Measurements from ENCODE around the gene GOLIM4. TPM values are rescaled to one million over a fixed set of nuclear protein-coding genes. Genes with fewer than 3 reads are reported as not detected.

Gene GOLIM4
- total RNA-seq, 2 donors from 2014 or later: 1.6 to 4.2 TPM

DNA sequence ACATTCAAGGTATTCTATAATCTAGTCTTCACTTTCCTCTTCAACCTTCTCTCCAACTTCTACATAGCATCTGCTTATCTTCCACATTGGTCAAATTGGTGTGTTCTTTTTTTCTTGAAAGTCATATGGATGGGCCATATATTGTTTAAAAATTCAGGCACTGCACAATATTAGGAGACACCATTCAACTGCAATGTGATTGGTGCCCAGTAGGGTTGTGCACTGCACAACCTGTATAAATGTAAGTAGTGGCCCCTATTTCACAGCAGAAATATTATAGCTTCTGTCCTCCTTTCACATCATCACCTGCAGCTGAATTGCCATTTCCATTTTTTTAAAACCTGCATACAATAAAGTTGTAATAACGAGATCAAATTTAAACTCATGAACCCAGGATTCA is 18.1 kb upstream of the GOLIM4 start:
- Mint-ChIP-seq H3K36me3 (no peaks in the 10 kb centered on the region), H3K27ac (no peak overlapping the region), H3K9me3 (no peaks in the 10 kb centered on the region)
- ATAC-seq (no peak), DNase-seq (ENCODE audit: low spot score in 2 of 2) (no peak)

DNA sequence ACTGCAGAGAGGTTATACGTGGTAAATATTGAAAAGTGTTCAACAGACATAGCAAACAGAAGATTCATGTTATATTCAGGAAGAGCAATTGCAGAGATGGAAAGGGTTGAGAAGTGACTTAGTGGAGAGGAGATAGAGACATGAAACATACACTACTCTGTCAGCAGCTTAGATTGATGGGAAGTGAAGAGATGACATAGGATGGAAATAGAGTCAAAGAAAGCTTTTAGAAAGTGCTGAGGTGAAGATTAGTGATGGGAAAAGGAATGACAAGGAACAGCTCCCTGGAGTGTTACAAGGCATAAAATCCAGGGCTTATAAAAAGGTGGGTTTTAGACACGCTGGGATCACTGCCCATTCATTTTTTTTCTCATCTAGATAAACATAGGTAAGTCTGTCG is 17.2 kb upstream of the GOLIM4 start:
- Mint-ChIP-seq H3K9me3 (no peaks in the 10 kb centered on the region), H3K27ac (no peak overlapping the region), H3K36me3 (no peaks in the 10 kb centered on the region)
- no peak for DNase-seq (ENCODE audit: low spot score in 2 of 2)
- no peak for ATAC-seq

DNA sequence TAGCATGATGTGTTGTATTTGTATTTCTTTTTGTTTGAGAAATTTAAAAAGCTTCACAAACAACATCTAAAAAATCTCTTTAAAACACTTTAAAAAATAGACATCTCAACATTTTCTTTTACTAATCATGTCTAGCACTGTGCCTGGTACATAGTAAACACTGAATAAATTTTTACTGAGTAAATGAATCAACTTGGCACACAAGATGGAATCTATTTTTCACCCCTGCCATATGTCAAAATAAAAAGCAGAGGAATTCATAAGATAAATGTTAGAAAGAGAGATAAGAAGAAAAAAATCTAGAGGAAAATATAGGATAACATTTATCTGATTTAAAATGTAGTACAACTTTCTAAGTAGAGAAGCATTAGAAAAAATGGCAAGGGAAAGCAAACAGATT is 8.6 kb upstream of the GOLIM4 start:
- DNase-seq (ENCODE audit: low spot score in 2 of 2) (no peak), ATAC-seq (no peak)

DNA sequence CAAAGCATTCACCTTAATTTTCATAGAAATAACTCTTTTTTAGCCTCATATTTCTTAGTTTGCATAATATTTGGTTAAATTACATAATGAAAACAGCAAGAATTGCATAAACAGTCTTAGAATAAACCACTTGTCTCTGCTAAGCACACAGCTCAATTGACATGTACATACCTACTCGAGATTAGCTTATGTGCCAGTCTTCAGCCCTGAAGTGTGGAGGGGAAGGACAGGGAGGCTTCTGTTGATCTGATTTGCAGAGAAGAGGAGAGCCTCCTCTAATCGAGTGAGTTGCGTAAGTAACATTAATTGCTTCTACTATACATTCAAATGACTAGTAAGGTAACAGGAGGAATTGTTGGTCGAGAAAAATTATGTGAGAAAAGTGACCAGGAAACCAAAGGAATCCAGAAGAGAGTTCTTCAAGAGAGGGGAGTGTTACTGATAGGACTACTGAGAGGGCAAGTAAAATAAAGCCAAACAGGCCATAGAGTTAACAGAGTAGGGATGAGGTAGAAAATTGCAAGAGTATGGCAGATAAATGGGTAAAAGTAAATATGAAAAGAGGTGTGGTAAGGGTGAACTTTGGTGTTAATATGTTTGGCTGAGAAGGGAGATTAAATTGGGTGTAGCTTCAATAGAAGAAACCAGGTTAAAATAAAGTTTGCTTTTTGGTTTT is 7.1 kb upstream of the GOLIM4 start:
- no peak for DNase-seq (ENCODE audit: low spot score in 2 of 2)
- H3K27ac Mint-ChIP-seq: no peak overlapping the region
- ATAC-seq: no peak
- no peaks in the 10 kb centered on the region for H3K36me3 Mint-ChIP-seq
- H3K9me3 Mint-ChIP-seq: peaks cover 5 to 9% of the 10 kb centered on the region in 2 donors

More for the DNA sequence above, 8.6 kb upstream of the GOLIM4 start:
- Mint-ChIP-seq H3K36me3 (no peaks in the 10 kb centered on the region), H3K27ac (no peak overlapping the region), H3K9me3 (peaks cover 5 to 9% of the 10 kb centered on the region in 2 donors)

DNA sequence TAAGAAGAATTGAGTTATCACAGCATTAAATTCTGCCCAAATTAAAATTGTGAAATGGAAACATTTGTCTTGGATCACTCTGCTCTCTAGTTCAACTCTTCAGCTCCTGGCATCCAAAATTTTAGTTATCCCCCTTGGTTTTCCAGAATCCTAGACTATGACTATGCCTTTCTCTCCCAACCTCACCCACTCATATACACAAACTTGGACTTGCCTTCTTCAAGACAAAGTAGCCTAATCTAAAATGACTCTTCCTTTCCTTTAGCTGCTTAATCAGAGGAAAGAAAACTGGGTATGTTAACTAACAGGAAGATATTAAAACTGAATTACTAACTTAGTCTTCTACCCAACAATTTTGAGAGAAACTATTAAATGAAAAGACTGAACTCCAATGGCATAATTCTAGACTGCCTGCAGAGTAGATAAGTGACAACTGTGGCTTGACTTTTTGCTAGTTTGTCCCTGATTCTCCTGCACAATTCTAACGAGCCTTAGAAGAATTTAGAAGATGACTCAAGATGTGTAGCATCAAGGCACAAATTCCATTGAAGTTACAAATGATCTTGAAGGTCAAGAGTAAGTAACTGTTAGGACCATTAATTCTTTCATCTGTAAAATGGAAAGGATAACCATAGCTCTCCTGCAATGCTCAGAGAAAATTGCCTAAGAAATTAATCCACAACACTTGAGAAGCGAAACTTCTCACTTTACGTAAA is 5.2 kb upstream of the GOLIM4 start:
- H3K27ac Mint-ChIP-seq: no peak overlapping the region
- peaks cover 3% of the 10 kb centered on the region in 2 donors for H3K9me3 Mint-ChIP-seq
- H3K36me3 Mint-ChIP-seq: no peaks in the 10 kb centered on the region
- ATAC-seq: no peak
- DNase-seq (ENCODE audit: low spot score in 2 of 2): no peak

DNA sequence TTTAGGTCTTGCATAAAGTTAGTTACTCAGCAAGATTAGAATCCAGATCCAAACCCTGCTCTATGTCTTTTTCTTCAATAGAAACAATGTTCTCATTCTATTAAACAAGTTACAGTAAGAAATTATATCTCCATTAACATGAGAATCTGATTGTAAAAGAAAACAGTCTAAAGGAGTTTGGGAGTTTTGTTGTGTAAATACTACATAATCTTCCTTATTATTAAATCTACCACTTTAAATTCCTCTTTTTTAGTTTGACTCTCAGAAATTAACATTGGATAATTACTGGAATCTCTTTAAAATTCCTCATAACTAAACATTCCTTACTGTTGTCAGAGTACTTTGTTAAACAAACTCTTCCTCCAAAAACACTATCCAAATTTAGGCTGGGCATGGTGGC is 1.7 kb upstream of the GOLIM4 start:
- Mint-ChIP-seq H3K36me3 (no peaks in the 10 kb centered on the region), H3K27ac (no peak overlapping the region), H3K9me3 (no peaks in the 10 kb centered on the region)
- no peak for DNase-seq (ENCODE audit: low spot score in 2 of 2)
- no peak for ATAC-seq

DNA sequence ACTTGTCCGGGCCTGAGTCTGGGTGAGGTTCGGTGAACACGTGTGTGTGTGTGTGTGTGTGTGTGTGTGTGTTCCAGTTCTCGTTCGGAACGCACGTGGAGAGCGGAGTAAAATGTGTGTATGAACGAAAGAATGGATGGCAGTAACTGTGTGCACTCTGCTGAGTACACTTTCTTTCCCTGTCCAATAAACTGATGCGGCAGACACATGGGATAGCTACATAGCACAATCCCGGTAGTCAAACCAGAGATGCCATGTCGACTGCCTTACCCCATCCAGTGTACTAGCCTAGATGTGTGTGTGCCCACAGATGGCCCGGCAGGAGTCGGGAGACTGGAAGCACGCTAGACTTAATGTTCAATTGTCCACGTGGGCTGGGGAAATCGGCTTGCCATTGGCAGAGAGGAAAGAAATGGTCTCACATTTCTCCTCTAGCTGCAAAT is 507 bp upstream of the GOLIM4 start:
- ATAC-seq (peak; percentile 9), DNase-seq (ENCODE audit: low spot score in 2 of 2) (peak in 1 of 2 donors; percentile 4)
- Mint-ChIP-seq H3K9me3 (no peaks in the 10 kb centered on the region), H3K27ac (peak overlapping the region in 1 of 2 donors; percentile 72), H3K36me3 (no peaks in the 10 kb centered on the region)

DNA sequence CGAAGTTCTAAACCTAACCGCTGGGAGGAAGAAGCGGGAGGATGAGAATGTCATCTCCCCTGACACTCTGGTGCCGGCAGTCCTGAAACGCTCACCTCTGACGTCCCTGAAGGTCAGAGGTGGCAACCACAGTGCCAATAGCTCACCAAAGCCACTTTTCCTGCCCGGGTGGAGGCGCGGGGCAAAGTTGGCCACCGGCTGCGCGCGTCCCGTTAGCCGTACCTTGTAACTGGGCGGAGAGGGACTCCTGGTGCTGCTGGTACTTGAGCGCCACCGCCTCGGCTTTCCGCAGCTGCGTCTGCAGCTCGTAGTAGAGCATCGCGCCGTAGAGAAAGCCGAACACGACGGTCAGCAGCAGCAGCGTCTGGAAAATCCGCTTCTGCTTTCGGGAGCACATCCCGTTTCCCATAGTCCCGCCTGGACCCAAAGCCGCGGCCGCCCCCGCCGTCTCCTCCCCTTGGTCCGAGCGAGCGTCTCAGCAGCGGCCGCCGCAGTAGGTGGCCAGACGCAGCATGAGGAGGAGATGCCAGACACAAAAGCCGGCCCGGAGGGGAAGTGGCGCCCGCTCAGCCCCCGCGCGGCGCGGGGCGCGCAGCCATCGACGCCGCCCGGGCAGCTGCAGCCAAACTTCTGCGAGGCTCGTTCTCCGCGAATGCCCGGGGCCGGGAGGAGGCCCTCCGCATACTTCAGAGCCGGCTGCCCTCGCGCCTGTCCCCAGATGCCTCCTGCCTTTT is 680 bp downstream of the GOLIM4 start:
- H3K27ac Mint-ChIP-seq: peak overlapping the region in 1 of 2 donors; percentile 72
- ATAC-seq (peak; percentile 56 to 65), DNase-seq (ENCODE audit: low spot score in 2 of 2) (peak; percentile 17 to 66)
- H3K9me3 Mint-ChIP-seq: no peaks in the 10 kb centered on the region
- H3K36me3 Mint-ChIP-seq: no peaks in the 10 kb centered on the region

DNA sequence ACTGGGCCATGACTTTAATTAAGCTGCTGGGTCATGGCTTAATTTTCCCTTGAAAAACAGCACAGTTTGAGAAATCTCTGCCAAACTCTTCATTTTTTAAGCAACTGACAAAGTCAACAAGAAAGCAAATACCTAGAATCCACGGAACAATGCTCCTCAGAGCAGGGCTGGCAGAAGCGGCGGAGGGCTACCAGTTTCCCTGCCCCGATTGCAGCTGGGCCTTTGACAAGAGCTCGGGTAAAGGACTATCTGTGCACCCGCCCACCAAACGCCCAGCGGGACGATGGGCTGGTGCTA is 1.2 kb downstream of the GOLIM4 start:
- DNase-seq (ENCODE audit: low spot score in 2 of 2) (no peak), ATAC-seq (no peak)
- no peak overlapping the region for H3K27ac Mint-ChIP-seq
- H3K36me3 Mint-ChIP-seq: no peaks in the 10 kb centered on the region
- H3K9me3 Mint-ChIP-seq: no peaks in the 10 kb centered on the region

DNA sequence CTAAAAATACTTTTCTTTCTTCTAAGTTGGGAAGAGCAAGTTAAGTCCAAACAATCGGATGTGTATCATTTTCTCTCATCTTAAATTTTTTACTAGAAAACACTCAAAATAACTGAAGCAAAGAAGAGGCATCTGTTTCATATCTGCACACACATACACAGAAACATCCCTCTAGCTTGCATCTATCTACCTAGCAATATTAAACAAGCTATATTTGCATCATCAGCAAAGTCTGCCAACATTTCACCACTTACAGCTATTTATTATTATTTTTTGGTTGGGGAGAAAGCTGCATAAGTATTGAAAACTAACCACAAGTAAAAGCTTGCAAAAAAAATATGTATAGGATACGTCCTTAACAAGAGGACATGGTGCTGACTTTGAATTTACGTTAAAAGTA is 1.9 kb downstream of the GOLIM4 start:
- Mint-ChIP-seq H3K27ac (no peak overlapping the region), H3K9me3 (no peaks in the 10 kb centered on the region), H3K36me3 (no peaks in the 10 kb centered on the region)
- ATAC-seq (no peak), DNase-seq (ENCODE audit: low spot score in 2 of 2) (no peak)

DNA sequence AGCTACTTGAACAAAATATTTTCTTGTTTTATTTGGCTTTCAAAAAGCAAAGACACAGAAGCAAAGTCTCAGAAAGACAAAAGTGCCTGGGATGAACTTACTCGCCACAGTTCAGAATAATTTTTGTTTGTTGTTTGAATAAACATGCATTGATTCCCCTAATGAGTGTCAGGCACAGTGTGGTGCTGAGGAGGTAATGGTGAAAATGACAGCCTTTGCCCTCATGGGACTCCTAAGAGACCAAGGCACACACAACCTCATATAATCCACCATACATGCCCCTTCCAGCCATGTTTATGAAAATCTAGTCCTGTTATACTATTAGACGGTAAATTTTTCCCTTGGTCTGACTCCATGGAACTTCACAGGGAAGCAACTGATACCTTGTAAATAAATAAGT is 2.5 kb downstream of the GOLIM4 start:
- DNase-seq (ENCODE audit: low spot score in 2 of 2): no peak

DNA sequence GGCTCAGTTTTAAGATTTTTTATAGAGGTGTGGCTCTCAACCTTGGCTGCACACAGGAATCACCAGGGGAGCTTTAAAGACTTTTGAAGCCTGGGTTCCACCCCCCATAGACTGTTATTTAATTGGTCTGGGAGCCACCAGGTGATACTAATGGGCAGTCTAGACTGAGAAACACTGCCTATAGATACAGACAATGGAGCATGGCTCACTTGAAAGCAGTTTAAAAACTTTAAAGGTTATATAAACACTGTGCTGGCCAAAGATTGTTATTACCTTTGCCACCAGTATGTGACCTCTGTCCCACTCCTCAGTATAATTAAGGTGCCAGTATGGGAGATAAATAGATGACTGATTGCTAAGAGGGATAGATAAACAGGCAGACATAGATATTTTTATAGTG is 3.8 kb downstream of the GOLIM4 start:
- no peak for DNase-seq (ENCODE audit: low spot score in 2 of 2)
- Mint-ChIP-seq H3K9me3 (peaks cover 0 to 4% of the 10 kb centered on the region in 2 donors), H3K27ac (no peak overlapping the region), H3K36me3 (no peaks in the 10 kb centered on the region)
- no peak for ATAC-seq

More for the DNA sequence above, 2.5 kb downstream of the GOLIM4 start:
- Mint-ChIP-seq H3K36me3 (no peaks in the 10 kb centered on the region), H3K9me3 (peaks cover 0 to 4% of the 10 kb centered on the region in 2 donors), H3K27ac (no peak overlapping the region)
- ATAC-seq: no peak

DNA sequence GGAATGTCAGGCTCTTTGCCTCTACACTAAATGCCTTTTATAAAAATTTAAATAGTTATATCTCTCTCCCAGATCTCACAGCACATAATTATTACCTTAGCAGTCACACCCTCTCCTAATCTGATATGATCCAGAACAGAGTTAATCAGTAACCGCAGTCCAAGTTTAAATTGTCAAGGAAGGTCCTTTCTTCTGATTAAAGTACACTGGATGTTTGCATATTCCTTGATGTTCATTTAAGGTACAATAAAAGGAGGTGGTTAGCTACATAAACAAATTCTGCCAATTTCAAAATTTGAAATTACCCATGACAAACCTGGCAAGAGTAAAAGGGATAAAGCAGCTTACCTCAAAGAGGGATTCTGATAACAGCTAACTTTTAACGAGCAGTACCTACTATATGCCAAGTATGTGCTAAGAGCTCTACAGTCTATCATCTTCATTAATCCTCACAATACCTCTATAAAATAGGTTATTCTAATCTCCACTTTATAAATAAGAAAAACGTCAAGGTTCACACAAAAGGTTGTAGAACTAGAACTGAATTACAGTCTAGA is 4.3 kb downstream of the GOLIM4 start:
- Mint-ChIP-seq H3K36me3 (no peaks in the 10 kb centered on the region), H3K9me3 (peaks cover 0 to 4% of the 10 kb centered on the region in 2 donors), H3K27ac (no peak overlapping the region)
- no peak for DNase-seq (ENCODE audit: low spot score in 2 of 2)
- no peak for ATAC-seq

DNA sequence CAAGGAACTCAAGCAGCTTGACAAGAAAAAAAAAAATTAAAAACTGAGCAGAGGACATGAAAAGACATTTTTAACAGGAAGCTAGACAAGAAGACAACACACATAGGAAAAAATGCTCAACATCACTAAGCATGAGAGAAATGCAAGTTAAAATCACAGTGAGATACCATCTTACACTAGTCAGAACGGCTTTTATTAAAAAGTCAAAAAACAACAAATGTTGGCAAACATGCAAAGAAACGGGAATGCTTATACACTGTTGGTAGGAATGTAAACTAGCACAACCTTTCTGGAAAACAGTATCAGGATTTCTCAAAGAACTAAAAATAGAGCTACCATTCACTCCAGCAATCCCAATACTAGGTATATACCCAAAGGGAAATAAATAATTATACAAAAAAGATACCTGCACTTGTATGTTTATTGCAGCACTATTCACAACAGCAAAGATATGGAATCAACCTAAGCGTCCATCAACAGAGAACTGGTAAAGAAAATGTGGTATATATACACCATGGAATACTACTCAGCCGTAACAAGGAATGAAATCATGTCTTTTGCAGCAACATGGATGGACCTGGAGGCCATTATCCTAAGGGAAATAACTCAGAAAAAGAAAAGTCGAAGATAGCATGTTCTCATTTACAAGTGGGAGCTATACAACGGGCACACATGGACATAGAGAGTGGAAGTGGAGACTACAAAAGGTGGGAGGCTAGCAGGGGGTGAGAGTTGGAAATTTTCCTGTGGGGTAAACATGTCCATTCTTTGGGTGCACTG is 5.2 kb downstream of the GOLIM4 start:
- DNase-seq (ENCODE audit: low spot score in 2 of 2): no peak
- Mint-ChIP-seq H3K9me3 (peaks cover 0 to 4% of the 10 kb centered on the region in 2 donors), H3K36me3 (no peaks in the 10 kb centered on the region), H3K27ac (no peak overlapping the region)
- ATAC-seq: no peak

DNA sequence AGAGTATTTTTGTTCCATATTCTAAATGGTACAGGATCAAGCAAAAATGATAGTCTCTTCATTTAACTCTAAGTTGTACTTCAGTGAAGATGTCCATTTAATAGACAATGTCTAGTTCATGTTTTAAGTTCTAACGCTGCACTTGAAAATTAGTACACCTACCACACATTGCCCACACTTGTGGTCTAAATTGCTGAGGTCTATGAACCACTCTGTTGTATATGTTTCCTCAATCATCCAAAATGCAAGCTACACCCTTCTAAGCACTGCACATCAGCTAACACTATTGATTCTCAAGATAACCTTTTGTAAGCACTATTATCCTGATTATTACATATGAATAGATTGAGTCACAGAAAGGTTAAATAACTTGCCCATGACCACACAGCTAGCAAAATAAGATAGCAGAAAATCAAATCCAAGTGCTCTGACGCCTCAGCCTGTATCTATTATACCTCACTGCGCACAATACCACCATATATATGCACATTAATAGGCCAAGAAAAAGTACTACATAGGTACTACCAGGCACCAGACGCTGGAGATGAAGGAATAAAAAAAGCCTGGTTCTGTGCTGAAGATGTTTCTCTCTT is 6.4 kb downstream of the GOLIM4 start:
- no peak for ATAC-seq
- Mint-ChIP-seq H3K36me3 (no peaks in the 10 kb centered on the region), H3K27ac (no peak overlapping the region), H3K9me3 (peaks cover 0 to 4% of the 10 kb centered on the region in 2 donors)
- no peak for DNase-seq (ENCODE audit: low spot score in 2 of 2)

DNA sequence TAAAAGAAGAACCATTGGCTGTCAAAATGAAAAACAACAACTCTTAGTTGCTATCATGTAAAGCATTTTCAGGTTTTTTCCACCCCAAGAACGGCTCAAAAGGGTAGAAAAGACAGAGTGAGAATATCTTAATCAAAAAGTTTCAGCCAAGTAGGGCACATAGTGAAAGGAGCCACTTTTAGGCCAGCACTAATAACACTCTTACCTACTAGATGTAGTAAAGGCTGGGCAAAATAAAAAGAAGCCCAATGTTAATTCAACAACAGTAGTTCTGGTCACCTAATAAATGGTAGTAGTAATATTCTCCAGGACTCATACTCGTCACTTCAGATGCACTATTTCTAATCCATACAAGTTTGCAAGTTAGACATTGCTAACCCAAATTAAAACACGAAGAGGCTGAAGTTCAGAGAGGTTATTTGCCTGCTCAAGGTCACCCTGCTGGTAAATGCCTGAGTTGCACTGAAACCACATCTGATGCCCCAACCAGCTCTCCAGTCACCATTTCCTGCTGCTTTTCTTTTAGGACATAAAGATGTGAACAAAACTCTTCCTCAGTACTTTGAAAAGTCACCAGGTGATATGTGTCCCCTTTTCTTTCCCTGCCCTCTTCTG is 7.5 kb downstream of the GOLIM4 start:
- ATAC-seq (no peak), DNase-seq (ENCODE audit: low spot score in 2 of 2) (no peak)
- Mint-ChIP-seq H3K9me3 (peaks cover 0 to 4% of the 10 kb centered on the region in 2 donors), H3K36me3 (no peaks in the 10 kb centered on the region), H3K27ac (no peak overlapping the region)

Measured in activated naive CD4-positive, alpha-beta T cell treated with anti-CD3 and anti-CD28 coated beads, Interleukin-2, amount 50 U/mL, for 72 hours (primary cell).